ENCODE results near the gene TTLL10. TPM values are rescaled to one million over a fixed set of nuclear protein-coding genes. Genes with fewer than 3 reads are reported as not detected.

The TTLL10 gene
- total RNA-seq, 1 donor from 2014 or later = not detected

- no peaks in the 10 kb centered on the region for H3K27me3 ChIP-seq (ENCODE audit: control insufficient read depth, insufficient read depth, low read length)
- TF ChIP-seq CTCF (IDR thresholded peaks at IDR 0.05; ENCODE audit: insufficient read depth, low read length, severe bottlenecking) = no peak
- H3K4me3 ChIP-seq (ENCODE audit: low read depth, low read length) = no peak overlapping the region
- no peaks in the 10 kb centered on the region for H3K36me3 ChIP-seq (ENCODE audit: control insufficient read depth, insufficient read depth, low read length)
- FAIRE-seq (no peak), DNase-seq (ENCODE audit: low read depth) (no peak)
These were observed 37.3 kb downstream of the TTLL10 start for GRCh38 chr1:1210726-1211540.

- Histone ChIP-seq H3K27me3 (ENCODE audit: control insufficient read depth, insufficient read depth, low read length) (no peaks in the 10 kb centered on the region), H3K36me3 (ENCODE audit: control insufficient read depth, insufficient read depth, low read length) (peaks cover 4% of the 10 kb centered on the region), H3K4me3 (ENCODE audit: low read depth, low read length) (no peak overlapping the region)
- TF ChIP-seq CTCF (IDR thresholded peaks at IDR 0.05; ENCODE audit: insufficient read depth, low read length, severe bottlenecking) = no peak
- FAIRE-seq (no peak), DNase-seq (ENCODE audit: low read depth) (no peak)
These were observed 38.1 kb downstream of the TTLL10 start for GRCh38 chr1:1211541-1212441.

GRCh38 chr1:1212780-1213344 lies 39.2 kb downstream of the TTLL10 start:
- FAIRE-seq = no peak
- DNase-seq (ENCODE audit: low read depth) = no peak
- H3K27me3 ChIP-seq (ENCODE audit: control insufficient read depth, insufficient read depth, low read length) = no peaks in the 10 kb centered on the region
- H3K36me3 ChIP-seq (ENCODE audit: control insufficient read depth, insufficient read depth, low read length) = peaks cover 5% of the 10 kb centered on the region
- no peak for TF ChIP-seq CTCF (IDR thresholded peaks at IDR 0.05; ENCODE audit: insufficient read depth, low read length, severe bottlenecking)
- no peak overlapping the region for H3K4me3 ChIP-seq (ENCODE audit: low read depth, low read length)

- H3K4me3 ChIP-seq (ENCODE audit: low read depth, low read length) = no peak within 1 kb of the TSS
- TF ChIP-seq CTCF (IDR thresholded peaks at IDR 0.05; ENCODE audit: insufficient read depth, low read length, severe bottlenecking) = no peak
- no peak for FAIRE-seq
- no peaks in the 10 kb centered on the region for H3K27me3 ChIP-seq (ENCODE audit: control insufficient read depth, insufficient read depth, low read length)
- DNase-seq (ENCODE audit: low read depth) = no peak
- H3K36me3 ChIP-seq (ENCODE audit: control insufficient read depth, insufficient read depth, low read length) = peaks cover 12% of the 10 kb centered on the region
These were observed 39.9 kb downstream of the TTLL10 start, which contains the start of gene TNFRSF4 for GRCh38 chr1:1213345-1214265. TSS of gene TNFRSF4 (minus strand) at chr1:1214153. CDS start at chr1:1214127, 26 bp downstream.

- Histone ChIP-seq H3K4me3 (ENCODE audit: low read depth, low read length) (no peak overlapping the region), H3K27me3 (ENCODE audit: control insufficient read depth, insufficient read depth, low read length) (no peaks in the 10 kb centered on the region), H3K36me3 (ENCODE audit: control insufficient read depth, insufficient read depth, low read length) (peaks cover 13% of the 10 kb centered on the region)
- FAIRE-seq (no peak), DNase-seq (ENCODE audit: low read depth) (no peak)
- no peak for TF ChIP-seq CTCF (IDR thresholded peaks at IDR 0.05; ENCODE audit: insufficient read depth, low read length, severe bottlenecking)
These were observed 41.5 kb downstream of the TTLL10 start for GRCh38 chr1:1215080-1215676.
